HG03064 (cell line): ENCODE results near the gene PLCH1.
"Not testable (repeated sequence)": the region's sequence is repeated elsewhere in the genome, so short reads cannot be mapped to it uniquely, and the experiment has no call there.

Experiments used
- ATAC-seq: cut with Tn5 transposase; IDR thresholded peaks from one replicate; pipeline ENCODE4 v1.9.1; 2021; ENCODE audit warnings: low read depth; ENCODE audit not compliant: unreplicated experiment

Gene PLCH1

DNA sequence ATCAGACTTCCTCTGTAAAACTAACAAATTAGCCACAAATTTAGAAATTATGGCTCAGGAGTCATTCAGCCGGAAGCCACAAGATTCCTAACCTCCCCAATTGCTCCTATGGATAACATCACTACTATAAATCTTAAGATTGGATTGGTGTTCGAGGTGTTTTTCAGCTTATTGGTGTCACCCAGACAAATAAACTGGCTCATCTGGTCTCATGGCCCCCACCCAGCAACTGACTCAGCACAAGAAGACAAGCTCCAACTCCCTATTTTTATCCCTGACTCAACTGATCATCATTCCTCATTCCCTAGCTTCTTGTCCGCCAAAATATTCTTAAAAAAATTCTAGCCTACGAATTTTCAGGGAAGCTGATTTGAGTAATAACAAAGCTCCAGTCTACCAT is 316.3 kb downstream of the PLCH1 start:
- no peak for ATAC-seq

DNA sequence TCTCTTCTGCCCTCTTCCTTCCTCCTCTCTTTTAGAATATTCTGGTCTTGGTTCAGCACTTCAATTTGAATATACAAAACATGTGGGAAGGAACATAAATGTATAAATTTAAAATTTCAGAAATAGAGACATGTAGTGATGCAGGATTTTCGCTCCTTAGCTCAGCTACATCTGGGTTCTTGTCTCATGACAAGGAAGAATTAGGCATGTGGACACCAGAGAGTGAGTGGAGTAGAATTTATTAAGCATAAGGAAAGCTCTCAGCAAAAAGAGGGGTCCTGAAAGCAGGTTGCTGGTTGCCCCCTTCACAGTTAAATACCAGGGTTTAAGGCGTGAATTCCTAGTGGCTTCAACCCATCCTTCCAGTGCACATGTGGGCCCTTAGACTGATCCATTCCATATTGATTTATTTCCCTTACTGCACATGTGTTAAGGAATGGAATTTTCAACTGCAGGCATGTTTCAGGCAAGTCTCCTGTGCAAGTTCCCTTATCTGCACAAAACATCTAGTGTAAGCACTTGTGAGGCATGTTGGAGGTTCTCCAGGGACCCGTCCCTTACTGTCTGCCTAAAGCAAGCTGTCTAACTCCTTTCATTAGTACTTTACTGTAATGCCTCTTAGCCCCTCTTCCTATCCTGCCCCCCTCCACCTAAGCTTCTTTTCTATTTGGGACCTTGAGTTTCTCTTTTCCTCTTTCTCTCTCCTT is 318.2 kb downstream of the PLCH1 start:
- no peak for ATAC-seq

DNA sequence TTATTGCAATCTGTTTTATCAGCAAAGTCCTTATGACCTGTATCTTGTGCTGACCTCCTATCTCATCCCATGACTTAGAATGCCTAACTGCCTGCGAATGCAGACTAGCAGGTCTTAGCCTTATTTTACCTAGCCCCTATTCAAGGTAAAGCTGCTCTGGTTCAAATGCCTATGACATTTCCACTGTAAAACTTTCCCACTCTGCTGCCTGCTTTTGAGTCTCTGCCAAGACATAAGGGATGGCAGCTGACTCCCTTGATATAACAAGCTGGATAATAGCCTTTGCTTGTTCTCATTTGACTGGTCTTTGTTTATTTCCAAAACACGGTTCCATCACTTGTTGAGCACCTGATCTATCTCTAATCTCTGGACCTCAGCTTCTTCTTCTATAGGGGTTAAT is 319.5 kb downstream of the PLCH1 start:
- ATAC-seq: no peak

DNA sequence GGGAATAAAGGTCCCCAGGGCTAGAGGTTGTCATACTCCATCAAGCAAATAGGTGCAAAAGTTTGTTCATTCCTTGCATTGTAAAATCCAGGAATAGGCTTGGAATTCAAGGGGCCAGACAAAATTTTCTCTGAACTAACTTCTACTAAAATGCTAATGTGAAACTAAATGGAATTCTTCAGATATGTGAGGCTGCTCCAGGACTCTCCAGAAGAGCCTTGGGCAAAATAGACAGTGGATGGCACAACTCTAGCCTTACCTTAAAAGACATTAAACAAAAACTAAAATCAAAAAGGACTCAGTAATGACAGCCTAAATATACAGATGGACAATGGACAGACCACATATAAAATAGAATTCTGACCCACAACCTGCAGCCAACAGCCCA is 320.6 kb downstream of the PLCH1 start:
- ATAC-seq: no peak

GRCh38 chr3:155423526-155424322 is 321.1 kb downstream of the PLCH1 start:
- no peak for ATAC-seq

DNA sequence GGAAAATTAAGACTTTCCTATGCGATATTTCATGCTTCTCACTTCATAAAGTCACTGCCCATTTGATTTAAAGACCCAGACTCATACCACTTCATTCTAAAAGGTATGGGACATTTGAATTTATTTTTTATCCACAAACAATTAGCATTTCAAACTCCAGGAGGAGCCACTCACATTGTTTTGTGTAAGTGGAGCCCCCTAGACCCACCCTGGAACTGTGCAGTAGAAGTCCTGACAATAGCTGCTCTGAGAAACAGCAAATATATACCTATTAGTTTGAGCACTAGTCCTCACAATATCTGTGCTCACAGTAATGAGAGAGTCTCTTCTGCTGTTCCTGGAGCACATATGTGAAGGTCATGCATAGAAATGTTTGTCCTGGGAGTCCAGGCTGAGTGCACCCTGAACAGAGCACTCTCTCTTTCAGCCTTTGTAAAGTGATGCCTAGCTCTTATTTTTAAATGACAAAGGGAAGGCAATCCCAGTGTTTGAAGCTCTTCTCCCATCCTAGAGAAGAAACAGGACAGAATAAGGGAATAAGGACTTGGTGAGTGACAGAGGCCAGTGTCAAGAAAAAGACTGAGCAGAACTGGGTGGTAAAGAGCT is 323.9 kb downstream of the PLCH1 start:
- ATAC-seq: no peak

- ATAC-seq: no peak
Observed at GRCh38 chr3:155420406-155420805, 324.5 kb downstream of the PLCH1 start.

GRCh38 chr3:155418407-155418806 is 326.5 kb downstream of the PLCH1 start:
- ATAC-seq: no peak

DNA sequence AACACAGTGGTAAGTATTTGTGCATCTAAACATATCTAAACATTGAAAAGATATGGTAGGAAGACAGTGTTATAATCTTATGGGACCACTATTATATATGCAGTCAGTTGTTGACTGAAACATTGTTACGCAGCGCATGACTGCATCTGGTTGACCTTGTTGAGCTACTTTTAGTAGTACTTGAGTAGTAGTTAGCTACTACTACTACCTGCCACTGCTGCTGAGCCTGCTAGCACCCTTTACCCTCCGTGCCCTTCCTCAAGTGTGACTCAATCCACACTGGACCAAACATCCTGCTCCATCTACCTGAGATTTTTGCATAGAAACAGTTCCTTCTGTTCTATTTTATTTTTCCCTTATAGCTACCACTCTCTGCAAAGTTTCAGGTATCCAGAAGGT is 327.8 kb downstream of the PLCH1 start:
- no peak for ATAC-seq

DNA sequence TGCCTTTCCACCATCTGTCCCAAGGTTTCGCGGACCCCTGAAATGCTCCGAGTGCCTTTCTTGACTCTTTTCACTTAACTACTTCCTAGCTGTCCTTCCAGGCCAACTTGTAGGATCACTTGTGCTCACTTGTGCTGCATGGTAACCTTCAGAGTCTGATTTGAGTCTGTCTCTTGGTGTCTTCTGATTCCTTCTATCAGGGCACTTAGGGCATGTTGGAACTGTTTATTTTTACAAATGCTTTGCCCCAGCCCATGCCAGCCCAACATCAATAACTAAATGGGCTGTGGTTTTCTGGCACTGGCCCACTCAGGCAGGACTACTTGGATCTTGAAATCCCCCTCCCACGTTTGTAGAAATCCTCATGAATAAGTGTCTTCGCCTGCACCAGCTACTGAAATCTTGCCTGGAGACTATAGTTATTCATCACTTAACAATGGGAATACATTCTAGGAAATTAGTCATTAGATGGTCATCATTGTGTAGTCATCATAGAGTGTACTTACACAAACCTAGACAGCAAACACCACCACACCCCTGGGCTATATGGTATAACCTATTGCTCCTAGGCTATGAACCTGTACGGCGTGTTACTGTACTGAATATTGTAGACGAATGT is 328.3 kb downstream of the PLCH1 start:
- ATAC-seq: no peak

DNA sequence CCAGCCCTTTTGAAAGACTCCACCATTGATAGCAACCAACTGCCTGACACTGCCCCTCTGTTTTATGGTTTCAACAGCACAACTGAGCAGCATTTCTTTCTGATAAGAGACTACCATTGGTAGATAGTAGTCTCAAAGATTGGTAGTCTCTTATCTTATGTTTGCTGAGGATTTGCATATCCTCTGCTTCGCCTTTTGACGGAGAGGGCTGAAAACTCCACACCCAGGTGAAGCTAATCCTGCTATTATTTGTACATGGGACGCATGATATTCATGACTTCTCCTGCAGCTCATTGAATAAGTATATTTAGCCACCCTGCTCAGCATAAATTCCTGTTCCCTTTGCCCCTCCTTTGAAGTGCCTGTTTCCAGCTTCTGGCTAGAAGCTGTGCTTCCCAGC is 332.0 kb downstream of the PLCH1 start:
- no peak for ATAC-seq

DNA sequence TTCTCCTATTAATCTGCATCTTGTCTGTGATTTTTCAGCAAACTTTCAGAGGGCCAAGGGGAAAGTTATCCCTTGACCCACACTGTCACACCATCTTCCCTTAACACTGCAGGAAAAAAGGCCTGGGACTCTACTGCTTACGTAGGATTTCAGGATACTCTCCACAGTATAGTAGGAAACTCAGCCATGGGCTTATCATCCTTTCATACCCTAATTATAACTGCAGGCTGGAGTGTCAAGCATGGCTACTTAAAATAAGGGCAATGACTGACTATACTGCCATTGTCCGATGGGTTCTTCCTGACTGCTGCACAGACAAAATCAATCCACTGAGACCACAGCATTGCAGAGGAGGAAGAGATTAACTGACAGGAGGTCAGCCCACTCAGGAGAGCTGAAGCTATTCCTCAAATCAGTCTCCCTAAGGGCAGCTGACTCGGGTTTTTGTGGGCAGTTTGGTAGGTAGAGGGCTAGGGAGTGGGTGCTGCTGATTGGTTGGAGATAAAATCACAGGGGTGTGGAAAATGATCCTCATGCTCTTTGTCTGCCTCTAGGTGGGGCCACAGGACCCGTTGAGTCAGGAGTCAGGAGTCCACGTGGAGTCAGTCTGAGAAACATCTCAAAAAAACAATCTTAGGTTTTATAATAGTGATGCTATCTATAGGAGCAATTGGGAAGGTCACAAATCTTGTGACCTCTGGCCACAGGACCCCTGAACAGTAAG is 333.2 kb downstream of the PLCH1 start:
- ATAC-seq: no peak

- no peak for ATAC-seq
Observed at GRCh38 chr3:155409336-155409735, 335.5 kb downstream of the PLCH1 start.

- ATAC-seq: no peak
Observed at GRCh38 chr3:155407971-155408370, 336.9 kb downstream of the PLCH1 start.

DNA sequence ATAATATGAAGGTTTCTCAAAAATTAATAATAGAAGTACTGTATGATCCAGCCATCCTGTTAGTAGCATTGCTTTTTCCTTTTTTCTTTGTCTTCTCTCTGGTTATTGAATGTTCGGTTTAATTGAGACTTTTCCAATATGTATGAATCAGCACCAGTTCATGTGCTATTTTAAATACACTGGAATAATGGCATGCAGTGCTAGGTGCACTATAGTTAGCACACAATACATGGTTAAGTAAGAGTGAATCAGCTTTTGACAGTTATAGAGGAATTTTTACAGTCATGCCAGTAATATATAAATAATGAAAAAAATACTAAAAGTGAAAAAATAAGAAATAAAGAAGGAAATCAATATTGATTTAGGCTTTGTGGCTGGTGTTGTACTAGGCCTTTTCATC is 337.5 kb downstream of the PLCH1 start:
- no peak for ATAC-seq

GRCh38 chr3:155404486-155404885 is 340.4 kb downstream of the PLCH1 start:
- ATAC-seq: no peak

DNA sequence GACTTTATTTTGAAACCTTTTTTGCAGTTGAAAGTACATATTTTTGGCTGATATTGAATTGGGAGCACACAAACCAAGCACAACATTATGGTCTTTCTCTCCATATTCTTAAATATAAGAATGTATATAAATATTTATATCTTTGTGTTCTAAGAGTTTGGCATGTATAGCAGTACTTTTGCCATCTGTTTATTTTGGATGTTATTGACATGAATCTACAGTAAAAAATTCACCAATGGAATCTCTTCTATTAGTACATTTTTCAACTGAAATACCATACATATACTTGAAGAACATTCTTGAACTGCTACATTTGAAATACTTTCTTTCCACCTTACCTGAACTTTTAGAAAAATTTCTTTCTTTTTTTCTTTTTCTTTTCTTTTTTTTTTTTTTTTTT is 342.2 kb downstream of the PLCH1 start:
- no peak for ATAC-seq

DNA sequence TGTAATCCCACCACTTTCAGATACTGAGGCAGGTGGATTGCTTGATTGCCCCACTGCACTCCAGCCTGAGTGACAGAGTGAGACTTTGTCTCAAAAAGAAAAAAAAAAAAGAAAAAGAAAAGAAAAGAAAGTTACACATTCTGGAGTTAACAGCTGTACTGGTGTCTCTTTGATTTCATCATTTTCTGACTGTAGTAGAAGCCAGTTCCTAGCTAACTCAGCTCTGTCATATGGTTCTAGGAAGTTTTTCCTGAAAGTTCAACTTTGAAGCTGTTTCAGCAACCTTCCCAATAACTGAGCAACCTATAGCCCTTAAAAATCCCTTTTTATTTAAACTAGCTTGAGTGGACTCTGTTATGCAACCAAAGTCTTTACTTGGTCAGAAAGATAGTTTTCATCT is 346.8 kb downstream of the PLCH1 start:
- no peak for ATAC-seq

DNA sequence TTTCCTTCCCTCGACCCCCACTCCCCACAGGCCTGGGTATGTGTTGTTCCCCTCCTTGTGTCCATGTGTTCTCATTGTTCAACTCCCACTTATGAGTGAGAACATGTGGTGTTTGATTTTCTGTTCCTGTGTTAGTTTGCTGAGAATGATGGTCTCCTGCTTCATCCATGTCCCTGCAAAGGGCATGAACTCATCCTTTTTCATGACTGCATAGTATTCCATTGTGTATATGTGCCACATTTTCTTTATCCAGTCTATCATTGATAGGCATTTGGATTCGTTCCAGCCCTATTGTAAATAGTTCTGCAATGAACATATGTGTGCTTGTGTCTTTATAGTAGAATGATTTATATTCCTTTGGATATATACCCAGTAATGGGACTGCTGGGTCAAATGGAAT is 350.0 kb downstream of the PLCH1 start:
- ATAC-seq: not testable (repeated sequence)

GRCh38 chr3:155394240-155394639 is 350.6 kb downstream of the PLCH1 start:
- ATAC-seq: no peak

DNA sequence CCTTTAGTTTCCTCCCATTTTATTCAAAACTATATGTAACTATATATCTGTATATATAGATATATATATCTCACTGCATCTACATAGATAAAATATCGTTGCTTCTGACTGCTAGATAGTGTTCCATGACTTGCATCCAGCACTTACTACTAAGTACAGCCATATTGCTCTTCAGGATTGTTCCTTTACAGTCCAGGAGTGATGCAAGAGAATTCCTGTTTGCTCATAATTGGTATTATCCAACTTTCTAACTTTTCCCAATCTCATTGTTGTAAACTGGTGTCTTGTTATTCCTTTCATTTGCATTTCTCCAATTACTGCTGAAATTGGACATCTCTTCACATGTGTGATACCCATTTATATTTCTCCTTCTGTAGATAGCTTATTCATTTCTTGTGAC is 351.6 kb downstream of the PLCH1 start:
- ATAC-seq: no peak
